Muscle of arm (tissue), 12 donors: ENCODE measurements around the gene CDKN1C. TPM values are rescaled to one million over a fixed set of nuclear protein-coding genes. Genes with fewer than 3 reads are reported as not detected.
"Not testable (repeated sequence)": the region's sequence is repeated elsewhere in the genome, so short reads cannot be mapped to it uniquely, and the experiment has no call there.

Experiments
- DNase-seq: peaks from one replicate; pipeline ENCODE4 v3.0.0-alpha.2; 2013
- polyA plus RNA-seq, 12 donors: library from polyadenylated mRNA; unstranded; fragments of 120-200 nt; gene quantifications; one replicate each; pipeline ENCODE4 v1.2.1, GENCODE V29; 2013; ENCODE audit not compliant: insufficient read length in 12 of 12

Gene CDKN1C
- polyA plus RNA-seq, 12 donors = 108 to 2,783 (median 163) TPM

DNA sequence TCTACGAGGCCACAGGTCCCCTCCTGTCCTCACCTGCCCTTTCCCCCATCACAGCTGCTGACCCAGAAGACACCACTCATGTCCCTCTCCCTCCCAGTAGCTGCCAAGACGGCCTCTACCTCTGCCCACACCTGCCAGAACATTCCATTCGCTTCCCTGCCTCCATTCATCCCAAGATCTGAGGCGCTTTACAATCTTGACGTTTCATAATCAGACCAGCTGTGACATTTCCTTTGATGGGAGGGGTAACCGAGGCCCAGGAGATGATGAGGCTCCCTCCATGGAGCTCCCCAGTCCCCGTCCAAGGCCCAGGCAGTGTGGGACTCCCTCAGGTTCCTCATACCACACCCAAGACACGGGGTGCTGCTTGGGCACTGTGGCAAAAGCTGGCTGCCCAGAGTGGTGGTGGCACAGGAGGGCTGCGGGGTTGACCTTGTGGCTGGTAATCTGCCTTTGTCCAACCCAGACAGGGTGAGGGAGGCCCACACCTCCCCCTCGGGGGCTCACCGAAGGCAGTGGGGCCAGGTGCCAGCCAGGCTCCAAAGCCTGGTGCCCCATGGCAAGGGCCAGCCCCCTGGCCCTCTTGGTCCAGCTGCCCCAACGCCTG is 26.3 kb upstream of the CDKN1C start:
- no peak for DNase-seq

- no peak for DNase-seq
These were observed 25.7 kb upstream of the CDKN1C start for GRCh38 chr11:2911088-2911784.

DNA sequence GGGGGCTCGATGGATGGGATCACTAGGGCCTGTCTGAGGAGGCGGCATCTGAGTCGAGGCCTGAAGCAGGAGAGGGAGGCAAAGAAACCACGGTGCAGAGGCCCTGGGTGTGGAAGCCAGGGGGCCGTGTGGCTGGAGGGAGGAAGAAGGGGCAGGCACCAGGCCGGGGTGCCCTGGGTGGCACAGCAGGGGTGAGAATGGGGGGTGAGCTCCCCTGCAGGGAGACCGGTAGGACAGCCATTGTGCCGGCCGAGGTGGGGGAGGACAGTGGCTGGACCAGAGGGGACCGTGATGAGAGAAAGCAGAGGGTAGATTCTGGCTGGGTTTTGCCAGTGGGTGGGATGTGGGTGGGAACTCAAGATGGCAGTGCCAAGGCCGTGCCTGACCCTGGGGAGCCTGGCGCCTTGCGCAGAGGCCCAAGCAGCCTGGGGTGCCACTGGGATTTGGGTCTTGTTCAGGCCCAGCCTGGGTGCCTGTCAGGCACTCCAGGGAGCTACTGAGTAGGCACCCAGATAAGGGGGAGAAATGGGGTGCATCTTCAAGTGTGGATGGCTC is 24.9 kb upstream of the CDKN1C start:
- no peak for DNase-seq

DNA sequence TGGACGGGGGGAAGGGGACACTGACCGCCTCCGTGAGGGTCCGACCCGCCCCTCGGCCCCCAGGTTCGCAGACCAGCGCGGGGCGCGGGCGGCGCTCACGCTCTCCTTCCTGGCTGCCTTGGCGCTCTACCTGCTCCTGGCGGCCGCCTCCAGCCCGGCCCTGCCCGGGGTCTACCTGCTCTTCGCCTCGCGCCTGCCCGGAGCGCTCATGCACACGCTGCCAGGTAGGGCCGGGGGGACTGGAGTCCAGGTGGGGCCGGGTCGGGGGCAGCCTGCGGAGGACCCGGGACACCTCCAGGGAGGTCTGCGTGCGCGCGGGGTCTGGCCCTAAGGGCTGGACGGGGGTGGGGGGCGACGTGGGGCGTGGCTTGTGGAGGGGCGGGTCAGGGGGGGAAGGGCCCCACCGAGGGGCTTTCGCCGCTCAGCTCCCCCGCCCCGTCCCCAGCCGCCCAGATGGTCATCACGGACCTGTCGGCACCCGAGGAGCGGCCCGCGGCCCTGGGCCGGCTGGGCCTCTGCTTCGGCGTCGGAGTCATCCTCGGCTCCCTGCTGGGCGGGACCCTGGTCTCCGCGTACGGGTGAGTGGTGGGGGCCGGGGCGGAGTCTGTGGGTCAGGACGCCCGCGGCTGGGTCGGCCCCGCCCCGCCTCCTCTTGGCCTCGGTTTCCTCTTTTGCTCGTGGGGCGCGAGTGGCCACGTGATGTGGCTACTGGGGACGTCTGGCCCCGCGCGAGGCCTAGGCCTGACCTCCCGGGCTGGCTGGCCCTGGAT is 23.7 kb upstream of the CDKN1C start:
- DNase-seq = no peak

DNA sequence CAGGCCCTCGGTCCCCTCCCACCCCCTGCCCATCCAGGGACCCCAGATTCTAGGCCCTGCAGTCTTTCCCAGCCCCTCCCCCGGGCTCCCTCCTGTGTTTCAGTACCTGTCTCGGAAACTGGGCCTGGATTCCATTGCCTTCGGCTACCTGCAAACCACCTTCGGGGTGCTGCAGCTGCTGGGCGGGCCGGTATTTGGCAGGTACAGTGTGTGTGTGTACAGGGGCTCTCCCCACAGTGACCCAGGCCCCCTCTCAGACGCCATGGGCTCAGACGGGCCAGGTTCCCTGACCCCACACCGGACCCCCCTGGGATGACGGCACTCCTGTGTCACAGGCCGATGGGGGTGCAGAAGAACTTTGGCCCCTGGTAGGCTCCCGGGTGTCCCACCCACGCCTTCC is 22.6 kb upstream of the CDKN1C start:
- no peak for DNase-seq

- not testable (repeated sequence) for DNase-seq
These were observed 19.7 kb upstream of the CDKN1C start for GRCh38 chr11:2905299-2905698.

- DNase-seq = no peak
These were observed 18.8 kb upstream of the CDKN1C start for GRCh38 chr11:2904153-2905052.

- no peak for DNase-seq
These were observed 18.1 kb upstream of the CDKN1C start for GRCh38 chr11:2903672-2904011.

DNA sequence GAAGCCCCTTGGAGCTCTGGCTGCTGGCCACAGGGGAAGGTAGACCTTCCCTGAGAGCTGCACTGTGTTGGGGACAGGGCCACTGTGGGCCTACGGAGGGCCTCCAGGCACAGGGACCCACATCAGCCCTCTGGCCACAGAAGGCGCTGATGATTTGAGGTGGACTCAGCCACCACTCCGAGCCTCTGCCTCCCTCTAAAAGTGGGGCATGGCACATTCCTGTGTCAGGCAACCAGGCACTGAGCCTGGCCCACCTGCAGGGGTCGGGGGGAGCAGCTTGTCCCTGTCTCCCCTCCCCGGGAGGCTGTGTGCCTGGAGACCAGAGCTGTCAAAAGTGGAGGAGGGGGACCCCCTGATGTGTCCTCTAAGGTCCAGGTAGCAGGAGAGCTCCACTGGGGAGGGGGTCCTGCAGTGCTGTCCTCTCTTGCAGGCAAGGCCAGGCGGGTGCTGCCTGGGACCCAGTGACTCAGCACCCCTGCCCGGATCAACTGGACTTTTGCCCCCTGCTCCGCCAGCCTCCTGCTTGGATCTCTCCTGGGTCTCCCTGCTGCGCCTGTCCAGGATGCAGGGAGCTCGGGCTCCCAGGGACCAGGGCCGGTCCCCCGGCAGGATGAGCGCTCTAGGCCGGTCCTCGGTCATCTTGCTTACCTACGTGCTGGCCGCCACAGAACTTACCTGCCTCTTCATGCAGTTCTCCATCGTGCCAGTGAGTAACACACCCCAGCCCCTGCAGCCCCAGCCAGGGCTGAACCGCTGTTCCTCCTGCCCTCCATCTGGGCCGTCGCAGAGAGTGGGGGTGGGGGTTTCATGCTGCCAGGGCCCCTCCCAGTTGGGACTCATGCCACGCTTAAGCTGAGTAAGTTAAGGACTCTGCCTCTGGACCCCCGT is 17.5 kb upstream of the CDKN1C start:
- DNase-seq = no peak

- peak; percentile 85 for DNase-seq
These were observed 16.5 kb upstream of the CDKN1C start for GRCh38 chr11:2901854-2902783.

DNA sequence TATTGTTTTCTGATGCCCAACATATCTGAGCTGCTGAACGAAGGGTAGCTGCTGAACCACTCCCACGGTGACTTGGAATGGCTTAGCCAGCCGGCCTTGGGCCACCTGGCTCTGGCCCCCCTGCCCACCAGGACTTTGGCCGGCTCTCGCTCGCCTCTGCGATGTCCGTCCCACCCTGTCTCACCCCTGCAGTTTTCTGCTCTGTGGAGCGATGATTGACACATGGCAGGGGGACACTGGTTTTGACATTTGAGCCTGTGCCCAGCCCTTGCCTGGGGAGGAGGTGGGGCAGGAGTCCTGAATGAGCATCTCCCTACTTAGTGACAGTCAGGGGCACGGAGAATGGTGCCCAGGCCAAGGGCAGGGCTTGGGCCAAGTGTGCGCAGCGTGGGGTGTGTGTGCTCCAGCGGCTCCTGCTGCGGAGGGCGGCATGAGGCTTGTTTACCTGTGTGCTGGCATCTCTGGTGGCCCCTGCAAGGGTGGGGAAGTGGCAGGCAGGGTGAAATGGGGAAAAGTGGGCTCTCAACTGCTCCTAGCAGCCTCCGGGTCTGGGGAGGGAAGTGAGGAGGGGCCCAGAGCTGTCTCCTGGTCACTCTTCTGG is 15.7 kb upstream of the CDKN1C start:
- no peak for DNase-seq

DNA sequence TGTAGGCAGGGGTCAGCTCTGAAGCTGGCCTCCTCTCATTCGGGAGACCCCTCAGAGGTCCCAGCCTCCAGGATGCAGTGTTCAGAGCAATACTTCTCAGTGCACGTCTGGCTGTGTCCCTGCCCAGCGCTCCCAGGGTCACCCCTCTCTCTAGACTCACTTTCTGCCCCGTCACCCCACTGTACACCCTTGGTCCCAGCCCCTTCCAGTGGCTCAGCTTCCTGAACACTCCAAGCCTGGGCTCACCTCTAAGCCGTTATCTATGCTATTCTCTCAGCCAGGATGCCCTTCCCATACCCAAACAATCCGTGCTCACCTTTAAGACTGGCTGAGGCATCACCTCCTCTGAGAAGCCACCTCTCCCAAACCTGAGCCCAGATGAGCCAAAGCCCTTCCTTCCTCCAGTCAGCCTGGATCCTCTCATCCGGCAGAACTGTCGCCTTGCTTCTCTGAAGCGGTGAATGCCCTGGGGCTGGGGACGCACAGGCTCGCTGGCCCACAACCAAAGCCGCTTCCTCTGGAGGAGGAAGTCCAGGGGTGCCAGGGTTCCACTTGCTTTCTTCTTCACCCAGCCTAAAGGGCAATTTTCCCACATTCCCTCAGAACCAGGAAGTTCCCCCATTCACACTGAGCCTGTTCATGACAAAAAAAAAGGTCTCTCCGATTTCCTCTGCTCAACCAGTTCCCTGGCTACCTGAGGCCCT is 13.7 kb upstream of the CDKN1C start:
- no peak for DNase-seq

GRCh38 chr11:2898366-2899079 is 12.9 kb upstream of the CDKN1C start:
- no peak for DNase-seq

GRCh38 chr11:2897048-2897447 is 11.5 kb upstream of the CDKN1C start:
- DNase-seq = no peak

- DNase-seq = no peak
These were observed 10.5 kb upstream of the CDKN1C start for GRCh38 chr11:2896047-2896446.

DNA sequence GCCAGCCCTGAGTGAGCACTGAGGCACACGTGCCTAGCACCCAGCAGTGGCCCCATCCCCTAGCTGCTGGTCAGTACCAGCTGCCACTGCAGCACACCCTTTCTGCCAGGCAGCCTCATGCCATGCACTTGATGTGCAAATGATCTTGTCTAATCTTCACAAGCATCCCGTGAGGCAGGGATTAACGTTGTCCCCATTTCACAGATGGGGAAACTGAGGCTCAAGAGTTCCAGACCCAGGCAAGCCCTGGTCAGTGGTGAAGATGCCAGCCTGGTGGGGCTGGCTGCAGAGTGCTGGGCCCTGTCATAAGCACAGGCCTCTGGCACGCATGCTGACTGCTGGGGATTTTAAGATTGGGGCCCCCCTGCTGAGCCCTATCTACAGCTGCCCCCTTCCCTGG is 8.4 kb upstream of the CDKN1C start:
- no peak for DNase-seq

- DNase-seq = no peak
These were observed 7.5 kb upstream of the CDKN1C start for GRCh38 chr11:2892967-2893528.
